Dermis microvascular lymphatic vessel endothelial cell (primary cell): Measurements from ENCODE around the gene ZFAND3. TPM values are rescaled to one million over a fixed set of nuclear protein-coding genes. Genes with fewer than 3 reads are reported as not detected.

ENCODE experiments used
- DNase-seq, 2 donors: peaks; one replicate each; pipeline versions ENCODE4 v3.0.0 to v3.0.0-alpha.2; 2010; ENCODE audit warnings: low read depth in 2 of 2
- total RNA-seq: library from RNA; depleted of rRNA; stranded (reverse); fragments of >200 nt; gene quantifications from 2 replicates; pipeline ENCODE4 v1.2.1, GENCODE V29; 2014

ZFAND3 gene
- total RNA-seq, 1 donor from 2014 or later = 11.7 TPM

DNA sequence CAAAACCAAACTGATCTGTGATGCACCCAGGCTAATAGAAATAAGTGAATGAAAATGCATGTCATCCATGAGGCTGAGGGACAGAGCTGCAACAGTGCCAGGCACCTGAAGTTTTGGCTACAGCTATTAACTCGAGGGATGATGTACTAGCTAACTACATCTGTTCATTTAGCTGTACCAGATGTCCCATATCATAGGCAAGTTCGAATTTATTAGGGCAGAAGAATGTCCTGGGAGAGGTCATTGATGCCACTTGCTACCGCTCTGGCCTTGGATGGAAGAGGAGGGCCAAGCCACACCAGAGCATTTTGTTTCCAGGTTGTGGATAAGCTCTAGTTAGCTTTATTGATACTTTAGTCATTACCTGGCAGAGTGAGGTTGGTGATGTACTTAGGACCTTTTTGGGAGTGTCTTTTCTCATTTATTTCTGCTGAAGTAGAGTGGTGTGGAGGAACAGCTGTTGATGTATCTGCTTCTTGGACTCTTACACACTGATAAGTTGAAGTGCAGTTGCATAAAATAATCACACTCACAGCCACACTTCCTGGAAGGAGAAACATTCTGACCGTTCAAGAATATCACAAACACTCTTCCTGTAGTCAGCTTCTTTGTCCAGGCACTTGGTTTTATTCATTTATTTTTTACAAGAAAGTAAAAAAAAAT lies 8.2 kb downstream of the ZFAND3 start:
- no peak for DNase-seq

DNA sequence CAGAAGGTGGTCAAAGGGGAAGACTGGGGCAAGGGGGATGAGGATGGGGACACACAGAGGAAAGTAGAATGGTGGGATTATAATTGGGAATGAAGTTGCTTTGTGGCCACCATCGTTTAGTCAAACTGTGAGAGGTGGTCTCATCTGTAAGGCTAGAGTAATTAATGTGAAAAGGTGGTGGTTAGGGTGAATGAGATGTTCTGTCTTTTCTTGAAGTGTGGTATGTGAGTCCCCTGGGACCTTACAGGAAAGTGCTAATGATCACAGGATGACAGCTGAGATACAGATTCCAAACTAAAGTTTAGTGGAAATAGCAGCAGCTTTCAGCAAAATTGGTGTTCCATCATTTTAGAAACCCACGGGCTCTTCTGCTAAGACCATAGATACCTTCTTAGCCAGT lies 10.7 kb downstream of the ZFAND3 start:
- DNase-seq = no peak

DNA sequence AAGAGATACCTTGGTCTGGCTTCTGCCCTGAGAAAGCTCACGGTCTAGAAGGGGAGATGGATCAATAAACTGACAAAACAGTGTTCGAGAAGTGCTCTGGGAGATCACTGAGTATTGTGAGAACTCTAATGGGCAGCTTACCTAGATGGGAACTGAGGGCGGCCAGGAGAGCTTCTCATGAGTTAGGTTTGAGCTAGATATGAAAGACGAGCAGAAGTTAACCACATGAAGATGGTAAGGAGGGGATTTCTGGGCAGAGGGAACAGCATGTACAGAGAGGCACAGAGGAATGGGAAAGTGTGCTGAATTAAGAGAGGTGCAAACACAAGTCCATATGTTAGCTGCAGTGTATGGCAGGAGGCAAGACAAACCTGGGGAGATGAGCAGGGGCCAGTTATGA lies 11.9 kb downstream of the ZFAND3 start:
- no peak for DNase-seq

DNA sequence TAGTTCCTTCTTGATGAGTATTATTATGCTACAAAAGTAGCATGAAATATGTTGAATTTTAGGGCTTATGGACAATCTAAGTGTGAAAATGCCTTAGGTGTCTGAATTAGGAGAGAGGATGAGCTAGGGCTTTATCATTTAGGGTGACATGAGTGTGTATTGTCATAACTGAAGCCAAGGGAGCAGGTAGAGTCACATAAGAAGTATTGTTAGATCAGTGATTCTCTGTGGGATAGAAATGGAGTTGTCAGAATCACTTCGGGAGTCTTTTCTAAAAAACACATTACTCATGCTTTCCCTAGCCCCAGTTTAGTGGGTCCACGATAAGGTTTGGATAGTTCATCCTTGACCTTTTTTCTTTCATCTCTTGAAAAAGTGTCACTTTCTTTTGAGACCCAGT lies 16.4 kb downstream of the ZFAND3 start:
- DNase-seq = no peak

DNA sequence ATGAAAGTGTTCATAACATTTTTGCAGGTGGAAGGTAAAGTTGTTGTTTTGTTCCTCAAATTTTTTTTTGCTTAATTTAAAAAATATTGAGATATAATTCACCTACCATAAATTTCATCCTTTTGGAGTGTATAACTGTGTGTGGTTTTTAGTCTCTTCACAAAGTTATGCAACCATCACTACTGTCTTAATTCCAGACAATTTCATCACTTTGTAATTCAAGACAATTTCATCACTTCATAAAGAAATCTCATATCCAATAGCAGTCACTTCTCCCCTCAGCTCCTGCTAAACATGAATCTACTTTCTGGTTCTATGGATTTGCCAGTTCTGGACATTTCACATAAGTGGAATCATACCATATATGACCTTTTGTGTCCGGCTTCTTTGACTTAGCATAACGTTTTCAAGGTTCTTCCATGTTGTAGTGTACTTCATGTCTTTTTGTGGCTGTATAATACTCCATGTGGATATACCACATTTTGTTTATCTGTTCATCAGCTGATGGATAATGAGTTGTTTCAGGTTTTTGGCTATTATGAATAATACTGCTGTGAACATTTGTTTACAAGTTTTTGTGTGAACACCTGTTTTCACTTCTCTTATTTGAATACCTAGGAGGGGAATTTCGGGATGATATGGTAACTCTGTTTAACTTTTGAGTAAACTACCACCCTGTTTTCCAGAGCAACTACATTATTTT lies 18.8 kb downstream of the ZFAND3 start:
- DNase-seq = no peak

DNA sequence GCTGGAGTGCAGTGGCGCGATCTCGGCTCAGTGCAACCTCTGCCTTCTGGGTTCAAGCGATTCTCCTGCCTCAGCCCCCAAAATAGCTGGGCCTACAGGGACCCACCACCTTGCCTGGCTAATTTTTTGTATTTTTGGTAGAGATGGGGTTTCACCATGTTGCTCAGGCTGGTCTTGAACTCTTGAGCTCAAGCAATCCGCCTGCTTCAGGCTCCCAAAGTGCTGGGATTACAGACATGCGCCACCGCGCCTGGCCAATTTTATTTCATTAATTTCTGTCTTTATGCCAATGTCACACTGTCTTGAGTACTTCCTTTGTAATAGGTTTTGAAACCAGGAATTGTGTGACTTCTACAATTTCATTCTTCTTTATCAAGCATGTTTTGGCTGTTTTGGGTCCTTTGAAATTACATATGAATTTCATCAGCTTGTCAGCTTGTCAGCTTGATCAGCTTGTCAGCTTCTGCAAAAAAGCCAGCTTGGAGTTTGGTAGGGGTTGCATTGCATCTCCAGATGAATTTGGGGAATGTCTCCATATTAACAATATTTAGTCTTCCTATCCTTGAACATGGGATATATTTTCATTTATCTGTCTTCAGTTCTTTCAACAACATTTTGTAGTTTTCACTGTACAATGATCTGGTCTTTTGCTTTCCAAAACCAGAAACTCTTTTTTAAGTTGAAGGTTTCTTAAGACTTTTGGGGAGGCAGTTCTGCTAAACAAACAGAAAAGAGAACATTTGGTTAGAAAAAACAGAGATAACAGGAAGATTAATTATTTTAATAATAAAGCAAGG lies 20.8 kb downstream of the ZFAND3 start:
- no peak for DNase-seq

DNA sequence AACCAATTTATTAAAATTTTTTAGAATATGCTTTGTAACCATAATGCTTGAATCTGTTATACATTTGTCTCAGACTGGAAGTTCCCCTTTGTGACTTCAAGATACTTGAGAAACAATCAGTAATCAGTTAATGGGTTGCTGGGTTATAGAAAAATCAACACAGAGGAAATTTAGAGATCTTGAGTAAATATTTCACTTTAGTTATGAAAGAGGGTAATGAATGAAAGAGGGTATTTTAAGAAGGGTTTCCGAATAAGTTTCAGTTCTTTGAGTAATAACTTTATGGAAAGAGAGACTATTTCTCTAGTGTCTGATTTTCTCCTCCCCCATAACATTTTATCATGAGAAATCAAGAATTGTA lies 21.4 kb downstream of the ZFAND3 start:
- DNase-seq = no peak

DNA sequence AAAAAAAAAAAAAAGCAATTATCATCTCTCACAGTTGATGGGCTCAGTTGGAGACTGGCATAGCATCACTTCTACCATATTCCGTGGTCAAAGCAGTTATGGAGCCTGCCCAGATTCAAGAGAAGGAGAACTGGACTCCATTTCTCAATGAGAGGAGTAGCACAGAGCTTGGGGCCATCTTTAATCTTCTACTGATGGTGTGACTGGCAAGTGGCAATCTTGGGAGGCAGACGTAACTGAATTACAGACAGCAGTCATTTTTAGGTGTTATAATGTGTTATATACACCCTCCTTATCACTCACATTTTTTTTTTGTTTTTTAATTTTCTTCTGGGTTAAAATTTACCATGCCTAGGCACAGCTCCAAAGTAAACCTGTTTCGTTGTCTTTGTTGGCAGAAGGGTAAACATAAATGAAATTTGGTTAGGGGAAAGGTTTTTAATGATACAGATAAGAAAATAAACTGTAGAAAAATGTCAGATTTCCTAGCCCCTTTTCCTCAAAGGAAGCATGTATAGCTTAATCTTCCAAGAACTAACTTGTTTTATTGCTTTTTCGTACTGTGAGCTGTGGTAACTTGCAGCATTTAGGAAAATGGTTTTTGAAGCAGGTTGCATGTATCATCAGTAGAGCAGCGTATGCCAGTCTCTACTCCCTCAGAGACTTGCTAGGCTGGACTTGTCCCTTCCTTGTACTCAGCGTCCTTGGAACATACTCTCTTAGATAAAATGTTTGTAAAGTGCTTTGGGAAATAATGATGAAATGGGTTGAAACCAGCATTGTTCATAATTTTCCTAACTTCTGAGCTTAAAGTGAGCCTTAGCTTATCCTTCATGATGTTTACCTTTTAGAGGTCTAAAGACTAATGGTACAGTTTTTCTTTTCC lies 25.7 kb downstream of the ZFAND3 start:
- no peak for DNase-seq

DNA sequence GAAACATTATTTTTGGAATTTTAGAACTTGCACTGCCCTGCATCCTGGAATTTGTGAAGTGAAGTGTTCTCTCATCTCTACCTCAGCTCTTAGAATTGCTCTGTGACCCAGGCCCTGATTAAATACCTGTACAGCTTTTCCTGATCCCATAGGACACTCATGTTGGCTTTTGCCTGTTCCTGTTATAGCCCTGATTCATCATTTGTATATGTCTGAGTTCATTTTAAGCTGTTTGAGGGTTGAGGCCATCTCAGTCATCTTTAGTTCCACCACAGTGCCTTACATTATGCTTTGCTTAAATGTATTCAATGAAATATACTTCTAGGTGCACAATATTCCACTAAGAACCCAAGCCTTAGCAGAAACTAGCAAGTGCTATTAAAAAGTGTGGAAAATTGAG lies 26.4 kb downstream of the ZFAND3 start:
- DNase-seq = no peak

DNA sequence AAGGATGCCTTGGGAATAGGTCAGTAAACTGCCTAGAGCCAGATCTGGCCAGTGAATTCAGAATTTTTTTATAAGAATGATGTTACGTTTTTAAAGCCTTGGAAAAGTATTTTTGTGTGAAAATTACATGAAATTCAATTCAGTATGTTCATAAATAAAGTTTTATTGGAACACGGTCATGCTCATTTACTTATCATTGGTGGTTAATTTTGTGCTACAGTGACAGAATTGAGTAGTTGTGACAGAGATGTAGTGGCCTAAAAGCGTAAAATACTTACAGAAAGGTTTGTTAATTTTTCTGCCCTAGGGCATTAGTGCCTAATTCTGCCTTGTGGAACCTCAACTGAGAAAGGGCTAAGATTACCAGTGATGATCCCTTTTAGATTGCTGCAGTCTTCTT lies 28.2 kb downstream of the ZFAND3 start:
- no peak for DNase-seq

DNA sequence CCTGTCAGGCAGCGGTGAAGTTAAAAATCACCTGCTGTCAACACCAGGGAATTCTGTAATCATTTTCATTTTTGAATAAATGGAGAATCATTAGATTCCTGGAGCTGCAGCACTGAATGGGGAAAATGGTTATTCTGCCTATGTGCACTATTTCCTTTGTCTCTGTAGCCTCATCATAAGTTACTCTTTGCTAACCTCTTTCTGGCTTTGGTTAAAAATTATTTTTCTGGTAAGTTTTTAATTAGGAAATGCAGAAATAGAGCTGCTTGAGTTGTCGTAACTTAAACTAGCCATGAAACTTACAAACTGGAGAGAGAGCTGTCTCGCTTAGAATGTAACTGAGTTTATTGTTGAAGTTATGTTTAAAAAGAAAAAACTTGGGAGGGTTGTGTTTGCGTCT lies 28.8 kb downstream of the ZFAND3 start:
- no peak for DNase-seq

DNA sequence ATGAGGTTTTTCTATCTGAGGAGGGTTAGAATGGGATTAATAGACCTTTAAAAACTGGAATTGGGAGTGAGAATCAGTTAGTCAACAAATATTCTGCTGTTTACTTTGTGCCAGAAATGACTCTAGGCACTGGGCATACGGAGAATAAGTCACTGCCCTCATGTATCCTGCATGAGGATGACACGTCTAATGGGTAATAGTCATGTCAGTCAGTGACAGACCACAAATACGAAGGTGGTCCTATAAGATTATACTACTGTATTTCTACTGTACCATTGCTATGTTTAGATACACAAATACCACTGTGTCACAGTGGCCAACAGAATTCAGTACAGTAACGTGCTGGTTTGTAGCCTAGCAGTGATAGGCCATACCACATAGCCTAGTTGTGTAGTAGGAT lies 30.7 kb downstream of the ZFAND3 start:
- no peak for DNase-seq

DNA sequence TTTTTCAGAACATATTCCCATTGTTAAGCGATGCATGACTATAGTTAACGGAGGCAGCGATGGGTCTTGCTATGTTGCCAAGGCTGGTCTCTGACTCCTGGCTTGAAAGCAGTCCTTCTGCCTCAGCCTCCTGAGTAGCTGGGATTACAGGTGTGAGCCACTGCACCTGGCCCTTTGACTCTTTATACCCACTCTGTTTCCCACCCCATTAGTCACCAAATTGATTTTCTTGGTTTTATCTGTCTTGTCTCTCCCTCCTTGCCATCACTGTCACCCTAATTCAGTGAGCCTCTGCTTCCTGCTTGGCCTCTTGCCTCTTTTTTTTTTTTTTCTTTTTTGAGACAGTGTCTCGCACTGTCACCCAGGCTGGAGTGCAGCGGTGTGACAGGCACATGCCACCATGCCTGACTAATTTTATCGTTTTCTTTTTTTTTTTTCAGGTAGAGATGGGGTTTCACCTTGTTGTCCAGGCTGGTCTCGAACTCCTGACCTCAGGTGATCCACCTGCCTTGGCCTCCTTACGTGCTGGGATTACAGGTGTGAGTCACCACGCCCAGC lies 31.3 kb downstream of the ZFAND3 start:
- no peak for DNase-seq

DNA sequence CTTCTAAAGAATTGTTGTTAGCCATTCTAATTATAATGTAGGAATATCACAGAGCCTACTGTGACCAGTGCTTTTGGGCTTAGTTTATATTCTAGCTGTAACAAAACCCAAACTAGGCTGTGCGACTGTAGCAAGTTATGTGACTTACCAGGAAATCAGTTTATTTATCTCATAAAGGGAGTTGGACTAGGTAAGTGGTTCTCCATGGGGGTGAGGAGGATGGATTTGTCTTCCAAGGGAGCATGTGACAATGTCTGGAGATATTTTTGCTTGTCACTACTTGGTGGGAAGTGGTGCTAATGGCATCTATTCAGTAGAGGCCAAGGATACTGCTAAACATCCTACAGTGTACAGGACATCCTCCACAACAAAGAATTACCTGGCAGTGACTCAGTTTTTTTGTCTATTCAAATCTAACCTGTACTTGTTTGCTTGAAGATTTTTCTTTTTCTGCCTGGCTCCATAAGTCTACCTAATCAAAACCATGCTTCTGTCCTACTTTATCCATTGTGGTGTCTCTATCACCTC lies 32.5 kb downstream of the ZFAND3 start:
- DNase-seq = no peak

DNA sequence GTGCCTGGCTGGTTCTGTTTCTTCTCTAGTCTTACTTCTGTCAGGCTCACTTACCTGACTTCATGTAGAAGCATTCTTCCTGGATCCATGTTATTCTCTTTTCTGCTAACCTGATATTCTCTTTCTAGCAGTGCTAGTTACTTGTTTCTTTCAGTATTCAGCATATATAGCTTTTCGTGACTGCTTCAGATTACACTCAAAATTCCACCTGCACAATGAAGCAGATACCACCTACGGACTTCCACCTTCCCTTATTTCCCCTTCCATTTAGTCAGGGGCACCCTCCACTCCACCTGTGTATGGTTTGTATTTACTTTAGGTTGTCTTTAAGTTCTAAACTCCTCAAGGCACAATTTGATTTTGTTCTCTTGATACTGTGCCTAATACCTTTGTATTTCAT lies 36.8 kb downstream of the ZFAND3 start:
- no peak for DNase-seq

DNA sequence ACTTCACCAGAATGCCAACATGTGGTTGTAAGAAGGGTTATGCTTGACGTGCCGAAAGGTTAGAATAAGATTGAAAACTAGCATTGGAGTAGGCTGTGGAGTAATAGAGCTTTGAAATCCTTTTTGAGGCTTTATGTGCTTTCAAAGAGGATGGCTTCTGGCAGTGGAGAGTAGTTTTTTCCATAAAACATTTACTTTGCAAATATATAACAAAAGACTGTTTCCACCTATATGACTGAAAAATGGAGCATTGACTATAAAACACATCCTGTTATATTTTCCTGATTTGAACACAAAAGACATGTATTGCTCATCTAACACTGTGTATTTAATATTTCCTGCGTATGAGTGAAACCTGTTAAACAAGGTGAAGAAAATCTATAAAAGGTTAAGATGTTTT lies 38.8 kb downstream of the ZFAND3 start:
- DNase-seq = peak; percentile 33 to 36

DNA sequence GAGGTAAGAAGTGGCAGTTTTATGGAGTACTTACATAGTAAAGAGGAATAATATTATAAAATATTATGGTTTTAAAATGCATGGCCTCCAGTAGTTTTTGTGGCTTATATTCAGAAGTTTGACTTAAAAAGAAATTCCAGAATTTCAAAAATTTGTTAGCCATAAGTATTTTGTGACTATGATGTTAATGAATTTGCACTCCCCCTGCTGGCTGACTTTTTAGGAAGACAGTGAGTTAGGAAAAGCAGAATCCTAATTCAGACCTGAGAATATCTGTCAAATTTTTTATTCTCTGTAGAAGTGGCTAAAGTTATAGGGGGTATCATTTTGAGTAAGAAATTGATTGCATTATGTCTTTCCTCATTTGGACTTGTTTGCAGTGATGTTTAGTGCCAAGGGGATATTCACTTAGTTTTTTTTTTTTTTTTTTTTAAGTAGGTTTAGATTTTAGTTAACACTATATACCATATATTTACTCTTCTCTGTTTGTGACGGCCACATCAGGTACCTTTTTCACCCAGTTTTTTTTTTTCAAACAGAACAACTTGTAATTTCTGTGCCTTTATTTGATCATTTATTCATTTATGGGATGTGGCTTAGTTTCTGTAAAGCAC lies 40.8 kb downstream of the ZFAND3 start:
- DNase-seq = peak; percentile 42 to 64

DNA sequence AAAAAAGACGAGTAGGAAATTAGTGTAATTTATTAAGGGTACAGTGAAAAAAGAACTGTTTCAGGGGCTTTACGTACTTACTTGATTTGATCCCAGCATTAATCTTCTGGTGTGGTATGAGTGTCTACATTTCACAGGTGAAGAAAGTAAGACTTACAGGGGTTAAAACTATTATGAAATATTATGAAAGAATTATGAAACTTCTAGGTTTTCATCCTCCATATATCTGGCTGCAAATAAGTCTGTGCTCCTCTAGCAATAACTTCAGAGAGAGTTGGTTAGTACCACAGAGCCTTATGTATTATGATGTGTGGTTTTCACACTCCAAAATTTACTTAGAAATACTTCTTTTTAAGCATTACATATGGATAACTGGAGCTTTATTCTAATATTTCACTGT lies 41.9 kb downstream of the ZFAND3 start:
- DNase-seq = no peak

DNA sequence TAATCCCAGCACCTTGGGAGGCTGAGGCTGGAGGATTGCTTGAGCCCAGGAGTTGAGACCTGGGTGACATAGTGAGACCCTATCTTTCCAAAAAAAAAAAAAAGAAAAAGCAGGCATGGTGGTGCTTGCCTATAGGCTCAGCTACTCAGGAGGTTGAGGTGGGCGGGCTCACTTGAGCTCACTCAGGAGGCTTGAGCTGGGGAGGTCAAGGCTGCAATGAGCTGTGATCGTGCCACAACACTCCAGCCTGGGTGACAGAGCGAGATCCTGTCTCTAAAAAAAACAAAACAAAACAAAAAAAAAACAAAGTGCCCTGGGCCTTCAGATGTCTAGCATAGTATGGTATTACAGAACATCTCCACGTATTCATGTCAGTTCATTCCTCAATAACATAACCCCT lies 42.9 kb downstream of the ZFAND3 start:
- no peak for DNase-seq

DNA sequence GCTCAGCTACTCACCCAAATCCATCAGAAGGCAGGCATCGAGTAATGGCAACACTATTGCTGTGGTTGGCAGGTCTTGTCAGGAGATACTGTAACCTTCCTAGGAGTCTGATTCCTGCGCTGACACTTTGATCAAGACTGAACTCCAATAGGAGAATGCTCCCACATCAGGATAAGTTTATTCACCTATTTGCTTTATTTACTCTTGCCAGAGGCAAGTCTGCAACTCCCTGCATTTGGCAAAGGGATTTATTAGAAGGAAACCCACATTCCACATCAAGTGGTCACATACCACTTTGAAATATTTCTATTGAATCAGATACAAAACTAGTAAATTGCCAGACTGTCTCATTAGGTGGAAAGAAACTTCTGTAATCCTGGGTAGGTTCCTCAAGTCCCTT lies 43.5 kb downstream of the ZFAND3 start:
- DNase-seq = no peak

DNA sequence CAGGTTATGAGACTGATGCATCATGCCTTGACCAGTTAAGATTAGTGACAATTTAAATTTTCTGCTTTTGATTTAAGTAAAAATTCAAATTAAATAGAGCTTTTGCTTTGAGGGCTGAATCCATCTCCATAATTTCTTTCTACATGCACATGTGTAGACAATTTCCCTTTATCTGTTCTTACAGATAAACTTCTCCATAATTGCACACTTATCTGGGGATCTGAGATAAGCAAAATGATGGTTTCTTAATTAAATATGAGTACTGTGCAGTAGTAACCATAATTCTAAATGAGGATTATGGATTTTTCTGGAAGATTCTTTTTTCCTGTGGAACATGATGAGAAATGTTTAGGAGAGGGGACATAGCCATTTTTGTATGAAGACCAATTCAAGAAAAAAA lies 44.7 kb downstream of the ZFAND3 start:
- no peak for DNase-seq
